H1 (cell line): ENCODE results near the gene SNHG17. TPM values are rescaled to one million over a fixed set of nuclear protein-coding genes. Genes with fewer than 3 reads are reported as not detected.

ENCODE experiments used
- CTCF ChIA-PET: fragments of 300-600 bp; sonication (Branson Sonifier 250); formaldehyde crosslinking; loops from one replicate; lab custom pipeline; 2021; ENCODE audit not compliant: partially characterized antibody; lab: Charles Lee
- POLR2A ChIA-PET: fragments of 300-600 bp; sonication (Branson Sonifier 250); formaldehyde crosslinking; loops from one replicate; lab custom pipeline; 2021; ENCODE audit warnings: inconsistent platforms; ENCODE audit not compliant: partially characterized antibody; lab: Charles Lee
- DNase-seq, 2 experiments: peaks; one replicate each; pipeline versions ENCODE4 v3.0.0 to v3.0.0-alpha.2; 2010 to 2022; ENCODE audit warnings: low spot score in 2 of 2, low read depth in 1 of 2, mixed read lengths in 1 of 2
- FAIRE-seq: peaks from 2 replicates; lab custom pipeline; 2011; peaks lifted over from hg19 to GRCh38; lab: Jason Lieb, UNC
- H2AFZ ChIP-seq: 2 replicates; pipeline ENCODE4 v1.8.1; 2012; ENCODE audit warnings: low read length, inconsistent platforms
- H2AK5ac ChIP-seq: 2 replicates; pipeline ENCODE4 v1.6.1; 2013; ENCODE audit warnings: low read depth, low read length
- H2BK120ac ChIP-seq: replicated peaks from 2 replicates; pipeline ENCODE3; 2013; ENCODE audit warnings: low read depth, low read length, inconsistent platforms
- H2BK12ac ChIP-seq: 2 replicates; pipeline ENCODE4 v1.6.1; 2013; ENCODE audit warnings: low read depth, low read length
- H2BK15ac ChIP-seq: 2 replicates; pipeline ENCODE4 v1.6.1; 2013; ENCODE audit warnings: low read length
- H2BK20ac ChIP-seq: 2 replicates; pipeline ENCODE4 v1.6.1; 2013; ENCODE audit warnings: low read length
- H2BK5ac ChIP-seq: 2 replicates; pipeline ENCODE4 v1.6.1; 2013; ENCODE audit warnings: low read depth, low read length
- H3K14ac ChIP-seq: 2 replicates; pipeline ENCODE4 v1.6.1; 2013; ENCODE audit warnings: inconsistent platforms; ENCODE audit not compliant: insufficient read length
- H3K18ac ChIP-seq: 2 replicates; pipeline ENCODE4 v1.6.1; 2013; ENCODE audit warnings: low read length; ENCODE audit errors: extremely low read depth
- H3K23ac ChIP-seq: 2 replicates; pipeline ENCODE4 v1.6.1; 2013; ENCODE audit warnings: inconsistent platforms; ENCODE audit not compliant: insufficient read length
- H3K23me2 ChIP-seq: 2 replicates; pipeline ENCODE4 v1.6.1; 2013; ENCODE audit warnings: low read depth, low read length
- H3K27ac ChIP-seq: 2 replicates; pipeline ENCODE4 v1.6.1; 2011; ENCODE audit warnings: low read depth, low read length, inconsistent platforms
- H3K27me3 ChIP-seq, 4 experiments: replicated peaks in 1 of 4; 1 replicate in 1 of 4; 2 replicates in 3 of 4; pipeline versions ENCODE4 v1.6.1 to v1.8.1; 2011 to 2013; ENCODE audit warnings: low read length in 3 of 4, mild to moderate bottlenecking in 3 of 4, inconsistent platforms in 2 of 4, mixed read lengths in 2 of 4, moderate library complexity in 1 of 4; ENCODE audit not compliant: control insufficient read depth in 3 of 4, insufficient read depth in 3 of 4; ENCODE audit errors: extremely low read depth in 1 of 4
- H3K36me3 ChIP-seq, 4 experiments: 2 replicates each; pipeline versions ENCODE4 v1.6.1 to v1.8.1; 2011 to 2013; ENCODE audit warnings: mild to moderate bottlenecking in 4 of 4, low read length in 3 of 4, moderate library complexity in 2 of 4, control low read depth in 1 of 4, inconsistent platforms in 1 of 4; ENCODE audit not compliant: insufficient read depth in 4 of 4, control insufficient read depth in 2 of 4
- H3K4ac ChIP-seq: replicated peaks from 2 replicates; pipeline ENCODE3; 2013; ENCODE audit warnings: low read length, low read depth, mixed read lengths, inconsistent platforms; ENCODE audit not compliant: insufficient read length
- H3K4me1 ChIP-seq, 4 experiments: replicated peaks in 1 of 4; 1 replicate in 1 of 4; 2 replicates in 3 of 4; pipeline versions ENCODE4 v1.6.1 to v1.8.1; 2011 to 2013; ENCODE audit warnings: low read length in 3 of 4, inconsistent platforms in 2 of 4, mixed read lengths in 1 of 4; ENCODE audit not compliant: insufficient read depth in 4 of 4, control insufficient read depth in 3 of 4
- H3K4me2 ChIP-seq, 2 experiments: 2 replicates each; pipeline versions ENCODE4 v1.6.1 to v1.8.1; 2011 to 2013; ENCODE audit warnings: low read depth in 2 of 2, low read length in 2 of 2, control low read depth in 1 of 2, inconsistent platforms in 1 of 2, mild to moderate bottlenecking in 1 of 2; ENCODE audit not compliant: insufficient read depth in 1 of 2
- H3K4me3 ChIP-seq, 4 experiments: fragments of 200-600, 300-600 bp in 1 of 4; sonication (generic), shearing (Covaris generic), sonication (Bioruptor Twin) in 1 of 4; 2 replicates each; pipeline versions ENCODE4 v1.5.1 to v1.8.1; 2011 to 2016; ENCODE audit warnings: low read length in 4 of 4, low read depth in 3 of 4, control low read depth in 2 of 4, inconsistent platforms in 2 of 4, mild to moderate bottlenecking in 2 of 4, mixed read lengths in 1 of 4, moderate library complexity in 1 of 4; ENCODE audit not compliant: insufficient read depth in 2 of 4; ENCODE audit errors: extremely low read depth in 1 of 4
- H3K56ac ChIP-seq: replicated peaks from 2 replicates; pipeline ENCODE3; 2013; ENCODE audit warnings: low read depth, mild to moderate bottlenecking, mixed read lengths, low read length, inconsistent platforms; ENCODE audit not compliant: insufficient read length
- H3K79me1 ChIP-seq: 2 replicates; pipeline ENCODE4 v1.6.1; 2013; ENCODE audit warnings: low read depth, low read length, control low read depth
- H3K79me2 ChIP-seq, 2 experiments: 2 replicates each; pipeline versions ENCODE4 v1.6.1 to v1.8.1; 2012 to 2013; ENCODE audit warnings: low read length in 2 of 2, mild to moderate bottlenecking in 2 of 2, inconsistent platforms in 1 of 2; ENCODE audit not compliant: insufficient read depth in 2 of 2, control insufficient read depth in 1 of 2
- H3K9ac ChIP-seq, 4 experiments: replicated peaks in 1 of 4; 1 replicate in 1 of 4; 2 replicates in 3 of 4; pipeline versions ENCODE4 v1.6.1 to v1.8.1; 2011 to 2013; ENCODE audit warnings: low read depth in 3 of 4, low read length in 3 of 4, control low read depth in 2 of 4, mild to moderate bottlenecking in 2 of 4, moderate library complexity in 2 of 4, inconsistent platforms in 1 of 4; ENCODE audit errors: extremely low read depth in 1 of 4
- H3K9me3 ChIP-seq, 2 experiments: 2 replicates each; pipeline versions ENCODE4 v1.6.1 to v1.8.1; 2012 to 2013; ENCODE audit warnings: mild to moderate bottlenecking in 2 of 2, moderate library complexity in 2 of 2, control low read depth in 1 of 2, inconsistent platforms in 1 of 2, low read depth in 1 of 2, low read length in 1 of 2, mixed read lengths in 1 of 2; ENCODE audit not compliant: insufficient read depth in 2 of 2
- H4K20me1 ChIP-seq, 2 experiments: replicated peaks in 1 of 2; 2 replicates each; pipeline versions ENCODE3 to v1.8.1; 2011 to 2013; ENCODE audit warnings: inconsistent platforms in 2 of 2, low read length in 2 of 2, mild to moderate bottlenecking in 1 of 2; ENCODE audit not compliant: insufficient read depth in 2 of 2, control insufficient read depth in 1 of 2
- H4K5ac ChIP-seq: 2 replicates; pipeline ENCODE4 v1.6.1; 2013; ENCODE audit warnings: low read length, low read depth, mixed read lengths, inconsistent platforms; ENCODE audit not compliant: insufficient read length
- H4K8ac ChIP-seq: 2 replicates; pipeline ENCODE4 v1.8.0; 2013; ENCODE audit warnings: mild to moderate bottlenecking, moderate library complexity, low read length, inconsistent platforms; ENCODE audit not compliant: insufficient read depth; ENCODE audit errors: extremely low read depth
- H4K91ac ChIP-seq: replicated peaks from 2 replicates; pipeline ENCODE3; 2013; ENCODE audit warnings: low read length, mixed read lengths, inconsistent platforms; ENCODE audit not compliant: insufficient read length
- EZH2 ChIP-seq: fragments of 200-600 bp; sonication (generic); IDR thresholded peaks from 2 replicates; pipeline ENCODE4 v1.7.1; 2012; ENCODE audit warnings: low read depth, mild to moderate bottlenecking, moderate library complexity, low read length, inconsistent platforms; ENCODE audit not compliant: severe bottlenecking
- FOSL1 ChIP-seq: IDR thresholded peaks from 2 replicates; pipeline ENCODE4 v1.6.1; 2011; ENCODE audit warnings: mild to moderate bottlenecking, low read depth, low read length, moderate library complexity; ENCODE audit not compliant: insufficient read depth
- JUND ChIP-seq: IDR thresholded peaks from 2 replicates; pipeline ENCODE4 v1.6.1; 2011; ENCODE audit warnings: mild to moderate bottlenecking, improper control_type of control experiment, low read length
- POLR2AphosphoS5 ChIP-seq: IDR thresholded peaks from 2 replicates; pipeline ENCODE4 v1.6.1; 2011; ENCODE audit warnings: low read depth, low read length
- RXRA ChIP-seq: IDR thresholded peaks from 2 replicates; pipeline ENCODE4 v1.6.1; 2011; ENCODE audit warnings: low read depth, mild to moderate bottlenecking, low read length, moderate library complexity; ENCODE audit not compliant: insufficient read depth
- WGBS, 2 experiments: shearing (Covaris generic) in 1 of 2; methylation state at CpG; one replicate each; pipeline versions ENCODE4 v1.1.6 to v1.1.7; 2013 to 2015; ENCODE audit warnings: low lambda C conversion rate in 2 of 2, mixed read lengths in 2 of 2, inconsistent platforms in 1 of 2, low coverage in 1 of 2, missing lambda C conversion rate in 1 of 2; ENCODE audit not compliant: insufficient replicate concordance in 2 of 2, insufficient coverage in 1 of 2, insufficient read length in 1 of 2; ENCODE audit errors: extremely low coverage in 1 of 2, missing lambda C conversion rate in 1 of 2; 5-methylcytosine and 5-hydroxymethylcytosine counted together
- polyA plus RNA-seq, 7 experiments: library from polyadenylated mRNA; depleted of rRNA in 3 of 7; stranded (reverse) in 5 of 7; unstranded in 2 of 7; fragments of >200 nt in 5 of 7; fragments of 200-250 nt in 2 of 7; gene quantifications; 1 replicate in 5 of 7; 2 replicates in 1 of 7; 4 replicates in 1 of 7; pipeline versions ENCODE4 v1.2.1 to v1.2.3, GENCODE V29; 2011 to 2013; ENCODE audit warnings: missing spikeins in 2 of 7, mixed read lengths in 2 of 7
- total RNA-seq: library from RNA; stranded (reverse); fragmentation: NEBNext Ultra II Directional; extraction: Animal tissue kit (Norgen Biotek cat#: 25700); gene quantifications from 2 replicates; pipeline ENCODE4 v1.2.1, GENCODE V29; 2021
- TF ChIP-seq, protein P1 (sequence below): IDR thresholded peaks from 2 replicates; pipeline ENCODE4 v1.6.1; 2011; ENCODE audit warnings: low read length, improper control_type of control experiment

Gene SNHG17
- total and polyA plus RNA-seq, 2 of the 8 experiments (the other 6 are each of a cell fraction or from before 2014, with no cell fraction given): 59.4 to 59.8 TPM

- Histone ChIP-seq H3K79me2 (peaks cover 21 to 23% of the 10 kb centered on the region in 2 experiments), H3K14ac (no peak overlapping the region), H3K4ac (no peak overlapping the region), H3K79me1 (peaks cover 7% of the 10 kb centered on the region; the same call in 1 of the 2 replicates), H3K4me1 (peaks cover 0 to 11% (median 6%) of the 10 kb centered on the region in 4 experiments; a peak in 6 of 7 replicates), H4K8ac (no peak overlapping the region), H2BK5ac (no peak overlapping the region), H3K4me3 (no peak overlapping the region), H2AK5ac (no peak overlapping the region), H3K27me3 (no peaks in the 10 kb centered on the region), H3K36me3 (peaks cover 5 to 18% (median 10%) of the 10 kb centered on the region in 4 experiments; a peak in 6 of 8 replicates), H4K91ac (no peak overlapping the region), H2BK12ac (no peak overlapping the region), H2BK15ac (no peak overlapping the region), H4K5ac (no peak overlapping the region), H4K20me1 (peaks cover 8 to 11% of the 10 kb centered on the region in 2 experiments), H3K23me2 (peaks cover 10% of the 10 kb centered on the region), H3K18ac (no peak overlapping the region), H2BK20ac (no peak overlapping the region), H3K27ac (no peak overlapping the region), H3K23ac (no peak overlapping the region), H3K56ac (no peak overlapping the region), H3K9ac (no peak overlapping the region; a peak in 1 of 7 replicates), H3K9me3 (no peaks in the 10 kb centered on the region), H3K4me2 (no peak overlapping the region), H2BK120ac (no peak overlapping the region), H2AFZ (no peak overlapping the region)
- CTCF ChIA-PET: interaction anchor here (1.0 to 2.7 kb wide), 4 partner anchors 9 to 102 kb away, joined by 3 to 25 read pairs (median 5); no protein-coding TSS in a partner anchor
- WGBS, 2 experiments: 85% methylated on average over 6 of the region's 6 CpGs; no CpG with 5 or more reads in 1 of the 2 experiments
- FAIRE-seq (no peak), DNase-seq (no peak)
- POLR2A ChIA-PET: interaction anchor here (0.8 to 3.1 kb wide), 6 partner anchors 9 to 35 kb away, joined by 3 to 27 read pairs (median 4); partner anchors contain the start of gene RALGAPB
- TF ChIP-seq JUND: no peak
- TF ChIP-seq FOSL1: no peak
- TF ChIP-seq EZH2: no peak
- TF ChIP-seq, protein P1, sequence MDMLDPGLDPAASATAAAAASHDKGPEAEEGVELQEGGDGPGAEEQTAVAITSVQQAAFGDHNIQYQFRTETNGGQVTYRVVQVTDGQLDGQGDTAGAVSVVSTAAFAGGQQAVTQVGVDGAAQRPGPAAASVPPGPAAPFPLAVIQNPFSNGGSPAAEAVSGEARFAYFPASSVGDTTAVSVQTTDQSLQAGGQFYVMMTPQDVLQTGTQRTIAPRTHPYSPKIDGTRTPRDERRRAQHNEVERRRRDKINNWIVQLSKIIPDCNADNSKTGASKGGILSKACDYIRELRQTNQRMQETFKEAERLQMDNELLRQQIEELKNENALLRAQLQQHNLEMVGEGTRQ: no peak
- TF ChIP-seq RXRA: no peak
- TF ChIP-seq POLR2AphosphoS5: no peak
Measured at GRCh38 chr20:38437796-38438195, 2.7 kb upstream of the SNHG17 start.
